Measurements from ENCODE around the gene CD58. TPM values are rescaled to one million over a fixed set of nuclear protein-coding genes. Genes with fewer than 3 reads are reported as not detected.

CD58 gene
- 7.4 and 13.9 TPM in 2 replicates for total RNA-seq

GRCh38 chr1:116570358-116571214 is at the start of gene CD58:
Gene CD58 (minus strand): TSS chr1:116571026. CDS start chr1:116570972, 54 bp downstream.

Other genes with a start within 250 kb of the CD58 start
- gene ATP1A1, start 197.8 kb downstream of the CD58 start, total RNA-seq, result 165 and 182 TPM in 2 replicates
- gene IGSF3, start 96.7 kb upstream of the CD58 start, total RNA-seq, result 13.7 and 30.8 TPM in 2 replicates
- gene CD2, start 183.4 kb upstream of the CD58 start, total RNA-seq, result not detected in 2 replicates